G401 (cell line): ENCODE results near the gene BRDT. TPM values are rescaled to one million over a fixed set of nuclear protein-coding genes. Genes with fewer than 3 reads are reported as not detected.
A peak's percentile ranks its signal among the peaks of the same experiment; 100 is the strongest.
"Not testable (repeated sequence)": the region's sequence is repeated elsewhere in the genome, so short reads cannot be mapped to it uniquely, and the experiment has no call there.

ENCODE experiments used
- DNase-seq: peaks from one replicate; pipeline ENCODE4 v3.0.0-alpha.2; 2015; ENCODE audit warnings: low spot score
- in situ Hi-C: cut with HindIII; loops from 2 replicates; pipeline ENCODE4 v1.10.0; 2016; ENCODE audit warnings: low sequenced_read_pairs, mixed read lengths
- total RNA-seq: library from RNA; depleted of rRNA; stranded (reverse); fragments of >200 nt; shearing (Covaris generic); gene quantifications from 2 replicates; pipeline ENCODE4 v1.2.3, GENCODE V29; 2014

BRDT gene
- total RNA-seq, 1 experiment from 2014 or later: not detected

GRCh38 chr1:91968334-91968733, 19.1 kb downstream of the BRDT start:
- no peak for DNase-seq
- in situ Hi-C loops: no loop called here

- in situ Hi-C loops: no loop called here
- DNase-seq: no peak
Observed at GRCh38 chr1:91979383-91979782, 30.2 kb downstream of the BRDT start.

- in situ Hi-C loops: no loop called here
- DNase-seq: no peak
Observed at GRCh38 chr1:91980663-91981062, 31.5 kb downstream of the BRDT start.

GRCh38 chr1:91981996-91982609, 32.9 kb downstream of the BRDT start:
- in situ Hi-C loops: no loop called here

GRCh38 chr1:91993256-91993655, 44.1 kb downstream of the BRDT start:
- in situ Hi-C loops: no loop called here
- DNase-seq: no peak

More at GRCh38 chr1:91981996-91982609, 32.9 kb downstream of the BRDT start:
- no peak for DNase-seq

- in situ Hi-C loops: no loop called here
- DNase-seq: peak; percentile 67
Observed at GRCh38 chr1:91997607-91998195, 48.5 kb downstream of the BRDT start.

- DNase-seq: no peak
- in situ Hi-C loops: no loop called here
Observed at GRCh38 chr1:92004129-92004528, 54.9 kb downstream of the BRDT start.

- in situ Hi-C loops: no loop called here
- DNase-seq: no peak
Observed at GRCh38 chr1:92013923-92014322, 64.7 kb downstream of the BRDT start.

GRCh38 chr1:92016720-92017316, 67.6 kb downstream of the BRDT start:
- in situ Hi-C loops: no loop called here
- no peak for DNase-seq

GRCh38 chr1:92017656-92018055, 68.5 kb downstream of the BRDT start:
- no peak for DNase-seq
- in situ Hi-C loops: no loop called here

- in situ Hi-C loops: not testable (repeated sequence)
Observed at GRCh38 chr1:92026042-92026441, 76.8 kb downstream of the BRDT start.

GRCh38 chr1:92026806-92027205, 77.6 kb downstream of the BRDT start:
- in situ Hi-C loops: no loop called here
- DNase-seq: no peak

More at GRCh38 chr1:92026042-92026441, 76.8 kb downstream of the BRDT start:
- not testable (repeated sequence) for DNase-seq

GRCh38 chr1:92029241-92029922, 80.2 kb downstream of the BRDT start:
- in situ Hi-C loops: no loop called here
- peak; percentile 32 for DNase-seq

- DNase-seq: peak; percentile 79
- in situ Hi-C loops: no loop called here
Observed at GRCh38 chr1:92030656-92031107, 81.5 kb downstream of the BRDT start.

GRCh38 chr1:92031281-92032110, 82.3 kb downstream of the BRDT start:
- in situ Hi-C loops: no loop called here
- DNase-seq: peak; percentile 46

GRCh38 chr1:92037400-92037799, 88.2 kb downstream of the BRDT start:
- no peak for DNase-seq
- in situ Hi-C loops: no loop called here

- no peak for DNase-seq
Observed at GRCh38 chr1:92038695-92039346, 89.6 kb downstream of the BRDT start.

GRCh38 chr1:92040971-92041370, 91.8 kb downstream of the BRDT start:
- in situ Hi-C loops: no loop called here
- no peak for DNase-seq

More at GRCh38 chr1:92038695-92039346, 89.6 kb downstream of the BRDT start:
- in situ Hi-C loops: no loop called here

- no peak for DNase-seq
- in situ Hi-C loops: no loop called here
Observed at GRCh38 chr1:92043621-92044020, 94.4 kb downstream of the BRDT start.
